ENCODE data around the gene MAP3K8. TPM values are rescaled to one million over a fixed set of nuclear protein-coding genes. Genes with fewer than 3 reads are reported as not detected.

Gene MAP3K8
- total and polyA plus RNA-seq, 2 of the 8 experiments (the other 6 are each of a cell fraction or from before 2014, with no cell fraction given), result 5.6 to 6.0 TPM

DNA sequence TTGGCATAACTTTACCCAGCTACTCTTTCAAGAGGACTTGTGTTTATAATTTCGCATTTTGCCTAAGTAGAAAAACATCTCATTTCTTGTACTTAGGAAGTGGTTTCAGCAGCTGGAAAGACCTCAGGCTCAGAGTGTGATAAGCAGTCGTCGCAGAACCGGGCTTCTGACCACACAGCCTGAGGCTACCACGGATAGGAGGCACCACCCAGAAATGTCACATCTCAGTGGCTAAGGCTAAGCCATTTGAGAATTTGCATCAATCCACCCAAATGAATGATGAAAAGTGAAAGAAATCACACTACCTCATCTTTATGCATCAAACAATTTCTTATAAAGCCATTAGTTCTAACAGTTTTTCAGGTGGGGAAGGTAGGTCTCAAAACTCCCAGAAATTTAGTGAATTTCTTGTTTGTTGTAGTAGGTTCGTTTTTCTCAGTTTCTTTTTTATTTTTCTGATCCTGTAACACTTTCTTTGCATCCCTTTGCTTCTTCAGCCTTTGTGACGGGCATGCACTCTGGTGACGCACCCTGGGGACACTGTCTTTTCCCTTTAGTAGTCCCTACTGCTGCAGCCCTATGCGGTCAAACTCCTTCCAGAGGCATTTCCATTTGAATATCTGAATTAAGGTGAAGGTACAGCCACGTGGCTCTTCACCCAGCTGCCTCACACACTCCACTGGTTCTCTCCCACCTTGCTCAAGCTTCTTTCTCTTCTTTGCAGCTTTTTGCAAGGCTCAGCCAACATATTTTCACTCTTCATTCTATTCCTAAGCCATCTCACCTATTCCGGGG, 68.5 kb downstream of the MAP3K8 start (continued):
- TF ChIP-seq MAX (IDR thresholded peaks at IDR 0.05), result peak; percentile 63
- TF ChIP-seq BACH1 (IDR thresholded peaks at IDR 0.05; ENCODE audit: low read length), result no peak
- no peak for TF ChIP-seq SP4 (IDR thresholded peaks at IDR 0.05; ENCODE audit: low read length)
- TF ChIP-seq CBX8 (IDR thresholded peaks at IDR 0.05; ENCODE audit: borderline replicate concordance, low read depth, low read length), result no peak
- no peak for TF ChIP-seq ATF3 (IDR thresholded peaks at IDR 0.05; ENCODE audit: insufficient read depth, low read depth, low read length)

Data from H1 (cell line).